HG03025 (cell line): ENCODE results near the gene CCDC122.

Source experiments
- ATAC-seq: cut with Tn5 transposase; IDR thresholded peaks from one replicate; pipeline ENCODE4 v1.9.1; 2021; ENCODE audit warnings: mild to moderate bottlenecking, moderate library complexity; ENCODE audit not compliant: unreplicated experiment, low FRiP score

Gene CCDC122

DNA sequence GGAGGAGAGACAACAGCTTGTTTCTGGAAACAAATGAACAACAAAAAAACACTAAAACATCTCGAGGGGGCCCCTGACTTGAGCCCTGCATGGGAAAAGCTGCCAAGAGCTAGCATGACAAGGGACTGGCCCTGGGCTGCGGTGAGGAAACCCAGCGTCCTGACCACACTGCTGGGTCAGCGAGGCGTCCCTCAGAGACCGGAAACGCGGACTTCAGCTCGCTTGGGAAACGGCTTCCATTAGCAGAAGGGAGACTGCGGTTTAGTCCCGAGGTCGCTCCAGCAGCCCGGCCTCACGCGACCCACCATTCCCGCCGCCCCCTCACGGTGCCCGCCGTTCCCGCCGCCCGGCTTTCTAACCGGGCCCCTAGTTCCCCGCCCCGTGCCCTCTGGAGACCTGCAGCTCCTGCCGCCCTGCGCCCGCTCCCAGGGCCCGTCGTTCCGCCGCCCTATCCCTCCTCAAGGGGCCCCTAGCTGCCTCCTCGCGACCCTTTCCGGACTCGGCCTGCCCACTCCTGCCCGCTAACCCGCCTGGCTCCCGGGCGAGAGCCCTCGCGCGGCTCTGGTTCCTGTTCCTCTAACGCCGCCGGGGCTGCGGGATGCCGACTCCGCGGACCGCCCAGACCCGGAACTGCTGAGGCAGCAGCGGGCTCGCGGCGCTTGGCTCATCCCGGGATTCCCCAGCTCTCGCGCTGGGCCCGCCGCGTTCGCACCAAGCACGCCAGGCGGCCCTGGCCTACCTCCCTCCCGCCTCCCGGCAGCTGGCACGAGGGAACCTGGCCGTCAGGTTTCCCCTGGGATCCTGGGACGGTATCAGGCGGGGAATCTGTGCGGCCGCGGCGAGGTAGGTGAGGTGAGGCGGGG lies at the start of gene CCDC122:
Gene CCDC122 (minus strand): TSS at position 849 of the 863 bp plus-strand sequence. CDS start 10,364 bp downstream, outside the sequence.
- peak; percentile 77 for ATAC-seq

DNA sequence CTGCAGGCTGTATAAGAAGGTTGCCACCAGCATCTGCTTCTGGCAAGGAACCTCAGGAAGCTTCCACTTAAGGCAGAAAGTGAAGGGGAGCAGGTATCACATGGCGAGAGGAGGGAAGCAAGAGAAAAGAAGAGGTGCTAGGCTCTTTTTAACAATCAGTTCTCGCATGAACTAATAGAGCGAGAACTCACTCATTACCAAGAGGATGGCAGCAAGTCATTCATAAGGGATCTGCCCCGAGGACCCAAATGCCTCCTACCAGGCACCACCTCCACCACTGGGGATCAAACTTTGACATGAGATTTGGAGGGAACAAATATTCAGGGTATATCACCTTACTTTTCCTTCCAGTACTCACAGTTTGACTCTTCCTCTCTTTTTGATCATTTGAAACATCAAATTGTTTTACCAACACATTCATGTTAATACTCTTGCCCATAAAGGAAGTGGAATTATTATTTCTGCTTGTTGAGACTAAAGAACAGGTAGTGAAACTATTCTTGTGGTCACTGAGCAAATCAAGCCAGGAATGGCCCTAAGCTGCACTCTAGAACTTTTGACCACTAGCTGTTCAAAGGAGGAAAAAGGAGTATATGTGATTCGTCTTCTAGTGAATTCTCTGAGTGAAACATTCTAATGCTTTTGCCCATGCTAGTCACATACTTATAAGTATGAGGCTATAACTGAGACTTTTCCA lies 45.2 kb upstream of the CCDC122 start:
- peak; percentile 84 for ATAC-seq

DNA sequence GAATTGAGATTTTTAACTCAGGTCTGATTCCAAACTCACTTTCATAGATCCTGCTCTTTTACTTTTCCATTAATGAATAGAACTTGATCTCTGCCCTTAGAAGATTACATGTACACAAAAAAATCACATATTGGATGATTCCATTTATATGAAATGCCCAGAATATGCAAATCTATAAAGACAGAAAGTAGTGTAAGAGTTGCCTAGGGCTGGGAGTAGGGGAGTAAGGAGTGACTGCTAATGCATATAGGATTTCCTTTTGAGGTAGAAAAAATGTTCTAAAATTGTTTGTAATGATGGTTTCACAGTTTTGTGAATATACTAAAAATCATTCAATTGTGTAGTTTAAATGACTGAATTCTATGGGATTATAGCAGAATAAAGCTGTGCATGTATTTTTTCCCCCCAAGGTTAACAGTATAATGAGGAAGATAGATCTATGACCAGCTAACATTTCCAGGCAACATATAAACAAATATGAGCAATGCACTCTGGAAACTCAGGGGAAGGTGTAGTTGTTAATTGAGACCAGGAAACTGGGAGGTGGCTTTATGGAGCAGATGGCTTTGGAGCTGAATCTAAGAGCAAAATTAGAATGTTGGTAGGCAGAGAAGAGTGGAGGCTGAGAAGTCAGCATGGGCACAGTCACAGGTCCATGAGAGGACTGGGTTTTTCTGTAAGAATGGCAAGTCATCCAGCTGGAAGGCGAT lies 41.6 kb upstream of the CCDC122 start:
- ATAC-seq: no peak

DNA sequence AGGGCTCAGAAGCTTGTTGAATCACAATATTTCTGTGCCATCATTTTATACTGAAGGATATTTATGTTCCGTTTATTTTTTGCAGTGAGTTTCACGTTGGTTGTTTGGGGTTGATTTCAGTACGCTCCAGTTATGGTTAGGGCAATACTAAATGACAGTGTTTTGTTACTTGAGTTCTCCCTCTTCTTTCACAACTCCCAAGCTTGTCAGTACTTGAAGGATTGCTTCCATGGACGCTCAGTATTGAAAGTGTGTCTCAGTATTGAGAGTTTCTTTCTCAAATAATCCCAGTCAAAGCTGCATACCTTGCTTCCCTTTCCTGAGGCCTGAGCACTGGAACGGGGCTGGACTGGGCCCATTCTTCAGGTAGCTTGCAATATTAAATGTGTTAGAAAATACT lies 39.1 kb upstream of the CCDC122 start:
- ATAC-seq: no peak

DNA sequence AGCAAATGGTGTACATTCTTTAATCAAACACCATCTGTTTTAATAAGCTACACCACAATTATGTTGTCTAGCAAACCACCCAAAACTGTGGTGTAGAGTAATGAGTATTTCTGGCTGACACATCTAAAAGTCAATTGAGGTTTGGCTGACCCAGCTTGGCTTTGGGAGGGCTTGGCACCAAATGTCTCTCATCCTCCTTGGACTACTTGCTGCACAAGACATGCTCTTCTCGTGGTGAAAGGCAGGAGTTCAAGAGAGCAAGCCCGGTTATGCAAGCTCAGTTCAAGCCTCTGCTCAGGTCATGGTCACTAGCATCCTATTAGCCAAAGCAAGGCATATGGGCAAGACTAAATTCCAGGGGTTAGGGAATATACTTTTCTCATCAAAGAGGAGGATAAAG lies 37.3 kb upstream of the CCDC122 start:
- ATAC-seq: no peak

DNA sequence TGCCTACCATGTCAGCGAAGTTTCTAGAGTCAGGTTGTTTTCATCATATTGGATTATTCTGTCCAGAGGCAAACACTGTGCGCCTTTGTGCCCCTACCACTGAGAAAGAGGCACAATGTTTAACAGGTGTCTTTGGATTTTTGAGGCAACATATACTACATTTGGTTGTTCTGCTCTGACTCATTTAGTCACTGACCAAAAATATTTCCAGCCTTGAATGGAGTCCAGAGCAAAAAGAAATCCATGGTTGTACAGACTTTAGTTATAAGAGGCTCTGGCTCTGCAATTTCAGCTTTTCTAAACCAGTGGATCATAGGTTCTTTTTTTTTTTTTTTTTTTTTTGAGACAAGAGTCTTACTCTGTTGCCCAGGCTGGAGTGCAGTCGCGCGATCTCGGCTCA lies 35.9 kb upstream of the CCDC122 start:
- no peak for ATAC-seq

DNA sequence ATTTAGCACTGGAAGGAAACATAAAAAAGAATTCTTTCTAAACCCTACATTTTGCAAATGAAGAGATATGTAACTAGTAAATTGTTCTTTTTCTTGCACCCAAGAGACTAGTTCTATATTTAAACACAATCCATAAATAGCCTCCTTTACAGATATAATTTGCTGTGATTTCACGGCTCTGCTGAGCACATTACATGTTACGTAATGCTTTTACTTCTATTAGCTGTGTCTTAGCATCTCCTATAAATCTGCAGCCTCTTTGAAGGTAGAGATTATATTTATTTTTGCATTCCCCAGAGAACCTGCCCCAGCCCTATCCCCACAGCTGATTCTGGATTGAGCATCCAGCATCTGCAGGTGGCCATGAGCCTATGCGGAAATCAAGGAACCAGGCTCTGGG lies 32.3 kb upstream of the CCDC122 start:
- no peak for ATAC-seq

DNA sequence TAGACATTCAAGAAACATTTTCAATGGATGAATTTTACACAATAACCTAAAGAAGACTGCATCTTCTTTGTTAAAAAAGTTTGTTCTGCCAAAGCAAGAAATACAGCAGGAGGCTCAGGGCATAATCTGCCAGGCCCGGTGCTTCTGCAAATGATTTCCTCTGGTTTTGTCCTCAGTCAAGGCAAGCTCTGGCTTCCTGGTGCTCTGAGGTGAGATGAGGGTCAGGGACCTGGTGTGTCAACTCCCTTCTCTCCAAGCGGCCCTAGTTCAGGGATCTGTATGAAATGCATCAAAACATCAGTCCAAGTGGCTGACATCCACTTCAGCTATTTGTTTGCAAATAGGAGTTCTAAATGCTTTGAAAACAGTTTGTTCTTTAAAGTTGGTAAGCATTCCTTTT lies 31.7 kb upstream of the CCDC122 start:
- ATAC-seq: no peak

DNA sequence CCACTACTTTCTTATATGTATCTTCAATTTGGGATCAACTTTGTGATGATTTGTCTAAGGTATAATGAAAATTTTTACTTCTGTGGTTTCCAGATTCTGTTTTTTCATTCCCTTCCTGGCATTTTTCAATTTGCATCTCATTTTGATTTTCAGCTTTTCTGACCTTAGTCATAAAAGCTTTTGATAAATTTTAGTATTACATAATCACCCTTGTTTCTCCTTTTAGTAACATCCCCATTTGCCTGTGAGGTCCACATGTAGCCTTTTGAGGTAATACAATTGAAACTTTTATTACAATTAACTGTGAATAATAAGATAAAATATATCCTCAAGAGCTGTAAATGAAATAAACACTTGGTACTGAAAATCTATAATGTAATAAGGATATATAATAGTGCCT lies 31.3 kb upstream of the CCDC122 start:
- ATAC-seq: no peak

DNA sequence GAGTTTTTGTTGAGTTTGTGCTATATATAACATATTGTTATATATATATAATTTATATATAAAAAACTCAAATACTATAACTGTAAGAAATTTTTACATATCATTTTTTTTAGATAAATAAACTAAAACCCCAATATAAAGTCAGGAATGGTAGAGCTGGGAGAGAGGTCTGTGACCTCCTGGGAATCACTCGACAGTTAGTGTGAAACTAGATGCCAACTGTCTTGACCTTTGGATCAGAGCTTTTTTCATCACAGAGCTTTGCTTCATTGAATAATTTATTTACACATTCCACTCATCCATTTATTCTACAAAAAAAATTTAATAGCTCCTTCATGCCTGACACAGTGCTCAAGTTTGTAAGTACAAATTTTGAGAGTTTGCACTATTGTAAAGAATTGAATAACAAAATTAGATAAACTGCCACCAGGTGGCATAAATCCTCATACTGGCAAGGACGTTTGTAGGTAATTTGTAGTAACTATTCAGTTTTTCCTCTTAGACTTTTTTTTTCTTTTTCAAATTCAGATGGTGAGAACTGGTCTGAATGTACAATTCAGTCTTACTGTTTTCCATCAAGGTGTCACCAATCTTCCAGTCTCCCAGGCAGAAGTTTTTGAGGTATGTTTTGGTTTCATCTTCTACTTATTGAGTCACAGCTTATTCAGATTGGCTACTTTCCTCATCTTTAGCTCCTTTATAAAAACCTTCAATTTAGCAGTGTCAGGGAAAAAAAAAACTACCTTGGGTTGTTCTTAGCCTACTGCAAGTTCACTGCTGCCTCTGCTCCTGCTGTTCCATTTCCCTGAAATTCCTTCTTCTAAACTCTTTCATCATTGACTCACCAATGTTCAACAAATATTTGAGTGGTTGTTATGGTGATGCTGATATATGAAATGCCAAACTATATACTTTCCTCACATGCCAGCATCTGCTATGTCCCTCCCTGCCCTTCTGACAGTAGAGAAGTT lies 28.9 kb upstream of the CCDC122 start:
- ATAC-seq: no peak

DNA sequence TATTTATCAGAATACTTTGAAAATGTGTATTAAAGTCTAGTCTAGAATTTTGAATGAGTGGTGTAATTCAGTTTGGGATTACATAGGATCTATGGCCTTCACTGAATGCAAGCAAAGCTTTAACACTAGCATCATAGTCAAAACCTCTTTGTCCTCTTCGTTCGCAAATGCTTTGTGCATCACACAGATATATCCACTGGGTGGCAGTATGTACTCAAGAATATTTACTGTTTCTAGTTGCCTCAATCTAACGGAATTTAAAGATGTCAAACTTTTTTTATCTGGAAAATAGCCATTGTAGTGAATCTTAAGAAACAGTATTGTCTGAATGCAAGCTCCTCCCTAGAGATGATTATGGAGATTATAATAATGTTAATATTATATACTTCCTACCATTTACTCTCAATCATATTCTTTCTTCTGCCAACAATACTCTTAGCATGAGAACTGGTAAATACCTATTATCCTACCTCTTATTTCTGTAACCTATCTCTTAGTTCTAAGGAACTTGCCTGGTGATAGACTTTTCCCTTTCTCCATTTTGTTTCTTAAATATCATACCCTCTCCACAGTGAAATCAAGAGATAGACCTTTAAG lies 26.0 kb upstream of the CCDC122 start:
- ATAC-seq: no peak

DNA sequence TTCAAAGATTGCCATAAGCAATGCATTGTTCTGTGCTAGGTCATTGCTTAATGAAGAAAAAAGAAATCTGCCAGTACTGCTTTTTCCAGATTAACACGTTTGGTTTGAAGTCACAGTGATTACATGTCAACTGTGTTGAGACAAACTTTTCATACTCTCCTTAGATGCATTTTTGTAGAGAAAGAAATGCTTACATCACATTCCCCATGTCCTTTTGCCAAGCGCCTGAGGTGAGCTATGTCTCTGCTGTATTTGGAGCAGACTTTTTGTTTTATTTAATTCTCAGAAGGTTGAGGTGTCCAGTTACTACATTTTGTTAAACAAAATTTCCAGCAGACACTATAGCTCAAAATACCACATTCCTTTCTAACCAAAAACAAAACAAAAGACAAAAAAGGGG lies 16.4 kb upstream of the CCDC122 start:
- no peak for ATAC-seq

DNA sequence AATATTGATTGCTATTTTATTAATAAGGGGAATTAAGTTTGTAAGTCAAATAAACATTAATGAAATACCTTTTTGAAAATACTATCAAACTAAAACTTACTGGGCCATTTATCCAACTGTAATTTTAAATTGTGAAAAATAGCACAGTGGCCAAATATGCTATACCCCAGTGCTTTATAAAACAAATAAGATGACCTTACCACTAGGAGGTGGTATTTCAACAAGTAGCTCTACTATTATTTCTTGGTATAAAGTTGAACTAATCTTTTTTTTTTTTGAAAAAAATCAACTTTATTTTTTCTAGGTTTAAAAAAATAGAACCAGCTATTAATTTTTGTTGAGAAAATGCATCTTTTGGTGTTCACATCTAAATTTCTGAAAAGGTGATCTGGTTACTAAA lies 14.9 kb upstream of the CCDC122 start:
- ATAC-seq: no peak

DNA sequence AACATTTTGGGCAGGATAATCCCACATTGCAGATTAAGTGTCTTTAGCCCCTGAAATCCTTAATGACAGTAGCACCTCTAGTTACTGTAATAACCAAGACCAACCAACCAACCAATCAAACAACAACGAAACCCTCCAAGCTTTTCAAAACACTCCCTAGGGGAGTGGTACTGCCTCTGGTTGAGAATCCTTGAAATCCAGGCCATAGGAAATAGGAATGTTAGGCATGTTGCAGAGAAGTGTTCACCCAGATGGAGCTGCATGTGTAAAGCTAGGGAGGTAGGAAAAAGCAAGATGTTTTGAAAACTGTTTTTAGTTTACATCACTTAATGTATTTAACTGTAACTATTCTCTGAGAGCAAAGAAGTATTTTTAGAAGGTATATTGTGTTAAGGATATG lies 4.7 kb upstream of the CCDC122 start:
- ATAC-seq: no peak

DNA sequence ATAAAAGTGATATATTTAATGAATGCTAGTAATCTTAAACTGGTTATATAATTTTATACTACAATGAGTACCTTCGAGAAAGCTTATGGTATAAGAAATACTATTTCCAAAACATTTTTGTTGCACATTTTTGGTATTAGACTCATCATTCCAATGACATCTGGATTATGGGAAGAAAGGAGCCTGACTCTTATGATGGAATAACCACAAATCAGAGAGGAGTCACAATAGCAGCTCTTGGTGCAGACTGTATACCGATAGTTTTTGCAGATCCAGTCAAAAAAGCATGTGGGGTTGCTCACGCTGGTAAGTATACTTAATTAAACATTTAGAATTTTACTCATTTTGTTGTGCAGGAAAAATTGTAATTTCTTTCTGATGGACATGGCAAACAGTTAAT lies 4.1 kb upstream of the CCDC122 start:
- ATAC-seq: no peak

DNA sequence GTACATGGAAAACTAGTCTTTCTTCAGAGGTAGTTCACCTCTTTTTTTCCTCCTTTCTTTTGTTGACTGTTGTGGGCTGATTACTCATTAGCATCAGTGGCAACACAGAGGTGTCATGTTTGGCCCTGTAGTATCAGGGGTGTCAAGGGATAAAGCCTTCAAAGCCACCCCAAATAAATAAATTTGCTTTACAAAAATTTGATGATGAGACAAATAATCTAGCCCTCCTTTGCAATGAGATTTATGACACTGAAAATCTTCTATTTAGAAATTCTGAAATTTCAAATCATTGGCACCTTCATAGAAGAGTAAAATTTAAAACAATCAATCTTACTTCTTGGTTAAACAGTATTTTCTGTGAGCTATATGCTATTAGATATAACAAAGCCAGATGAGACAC lies 2.0 kb upstream of the CCDC122 start:
- ATAC-seq: no peak

DNA sequence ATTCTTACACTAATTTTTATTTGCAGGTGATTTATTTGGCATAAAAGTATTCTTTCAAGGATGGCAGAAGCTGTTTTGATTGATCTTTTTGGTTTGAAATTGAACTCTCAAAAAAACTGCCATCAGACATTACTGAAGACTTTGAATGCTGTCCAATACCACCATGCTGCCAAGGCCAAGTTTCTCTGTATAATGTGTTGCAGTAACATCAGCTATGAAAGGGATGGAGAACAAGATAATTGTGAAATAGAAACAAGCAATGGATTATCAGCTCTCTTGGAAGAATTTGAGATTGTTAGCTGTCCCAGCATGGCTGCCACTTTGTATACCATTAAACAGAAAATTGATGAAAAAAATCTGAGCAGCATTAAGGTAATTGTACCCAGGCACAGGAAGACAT lies 1.4 kb upstream of the CCDC122 start:
- no peak for ATAC-seq

DNA sequence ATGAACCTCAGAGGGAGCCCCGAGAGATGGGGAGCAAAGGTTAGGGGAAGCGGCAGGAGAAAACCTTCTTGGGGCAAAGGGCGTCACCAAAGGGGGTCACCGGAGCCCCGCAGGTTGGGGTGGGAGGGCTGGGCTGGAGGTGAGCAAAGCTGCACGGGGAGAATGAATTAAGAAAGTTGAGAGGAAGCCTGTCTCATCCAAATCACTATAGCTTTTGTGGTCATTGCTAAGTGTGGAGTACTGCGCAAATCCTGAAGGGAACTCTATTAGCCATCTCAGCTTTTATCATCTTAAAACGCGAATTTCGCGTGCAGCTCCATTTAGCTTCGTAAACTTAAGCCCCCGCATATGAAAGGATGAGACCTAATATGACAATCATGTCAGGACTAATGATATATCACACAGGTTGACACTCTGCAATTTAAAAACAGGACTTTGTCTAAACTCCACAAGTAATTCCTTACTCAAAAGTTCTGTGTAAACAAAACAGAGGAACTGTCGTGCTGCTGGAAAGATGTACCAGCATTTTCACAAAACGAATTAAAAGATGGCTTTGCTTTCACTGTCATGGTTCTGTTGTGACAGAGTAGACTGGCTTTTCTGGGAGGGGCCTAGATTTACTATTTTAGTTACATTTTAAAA lies 795 bp upstream of the CCDC122 start:
- no peak for ATAC-seq

DNA sequence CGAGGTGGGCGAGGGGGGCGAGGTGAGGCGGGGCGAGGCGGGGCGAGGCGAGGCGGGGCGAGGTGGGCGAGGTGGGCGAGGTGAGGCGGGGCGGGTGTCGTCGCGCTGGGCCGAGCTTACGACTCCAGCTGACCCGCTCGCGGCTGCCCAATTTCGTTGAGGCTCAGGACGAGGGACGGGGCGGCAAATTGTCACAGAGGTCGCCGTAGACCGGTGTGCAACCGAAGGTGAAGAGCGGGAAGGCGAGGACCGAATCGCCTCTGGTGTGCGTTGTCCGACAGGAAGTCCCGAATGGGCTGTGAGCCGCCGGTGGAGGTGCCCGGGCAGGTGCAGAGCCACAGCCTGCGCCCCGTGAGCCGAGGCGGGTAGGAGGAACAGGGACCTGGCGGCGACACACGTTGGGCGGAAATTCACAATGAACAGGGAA lies 228 bp upstream of the CCDC122 start, which contains the start of gene LACC1:
Gene LACC1 (plus strand): TSS at position 150 of the 427 bp plus-strand sequence. CDS start 1,082 bp downstream, outside the sequence.
- peak; percentile 56 for ATAC-seq
